ENCODE data around the gene KRTAP2-1. TPM values are rescaled to one million over a fixed set of nuclear protein-coding genes. Genes with fewer than 3 reads are reported as not detected.
"Not testable (repeated sequence)": the region's sequence is repeated elsewhere in the genome, so short reads cannot be mapped to it uniquely, and the experiment has no call there.

The KRTAP2-1 gene
- total RNA-seq, 1 donor from 2014 or later = not detected

DNA sequence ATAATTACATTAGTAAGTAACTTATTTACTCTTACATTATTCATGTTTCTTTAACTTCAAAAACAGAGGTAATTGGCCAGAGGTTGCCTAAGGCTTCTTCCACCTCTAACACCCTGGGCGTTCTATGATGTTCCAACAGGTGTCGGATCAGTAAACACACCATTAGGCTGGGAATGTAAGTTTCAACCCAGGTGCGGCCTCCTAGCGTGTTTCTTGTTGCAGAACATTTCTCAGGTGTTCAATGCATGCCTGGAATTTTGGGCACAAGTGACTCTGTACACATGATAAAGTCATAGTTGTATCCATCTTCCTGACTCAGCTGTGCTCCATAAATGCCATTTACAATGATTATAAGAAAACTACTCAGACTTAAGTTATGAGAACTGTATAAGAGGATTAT is 6.9 kb upstream of the KRTAP2-1 start:
- DNase-seq = no peak
- H3K9me3 Mint-ChIP-seq = peaks cover 11% of the 10 kb centered on the region
- H3K27ac Mint-ChIP-seq = no peak overlapping the region
- no peaks in the 10 kb centered on the region for H3K36me3 Mint-ChIP-seq (ENCODE audit: low read depth)
- CTCF ChIA-PET = no interaction called here
- H3K27me3 Mint-ChIP-seq = peaks cover 34% of the 10 kb centered on the region
- ATAC-seq (ENCODE audit: low read depth) = no peak
- TF ChIP-seq CTCF (IDR thresholded peaks at IDR 0.05) = no peak
- intact Hi-C loops (cut with micrococcal nuclease) = no loop called here
- no peaks in the 10 kb centered on the region for H3K4me1 Mint-ChIP-seq
- POLR2A ChIA-PET = no interaction called here
- H3K4me3 Mint-ChIP-seq = no peak overlapping the region

- Mint-ChIP-seq H3K9me3 (peaks cover 9% of the 10 kb centered on the region), H3K27ac (no peak overlapping the region), H3K4me1 (no peaks in the 10 kb centered on the region), H3K27me3 (peaks cover 30% of the 10 kb centered on the region), H3K4me3 (no peak overlapping the region), H3K36me3 (ENCODE audit: low read depth) (no peaks in the 10 kb centered on the region)
- ATAC-seq (ENCODE audit: low read depth) = no peak
- no peak for DNase-seq
- intact Hi-C loops (cut with micrococcal nuclease) = no loop called here
- ChIA-PET CTCF (no interaction called here), POLR2A (no interaction called here)
- no peak for TF ChIP-seq CTCF (IDR thresholded peaks at IDR 0.05)
These were observed 5.5 kb upstream of the KRTAP2-1 start for GRCh38 chr17:41052566-41052965.

DNA sequence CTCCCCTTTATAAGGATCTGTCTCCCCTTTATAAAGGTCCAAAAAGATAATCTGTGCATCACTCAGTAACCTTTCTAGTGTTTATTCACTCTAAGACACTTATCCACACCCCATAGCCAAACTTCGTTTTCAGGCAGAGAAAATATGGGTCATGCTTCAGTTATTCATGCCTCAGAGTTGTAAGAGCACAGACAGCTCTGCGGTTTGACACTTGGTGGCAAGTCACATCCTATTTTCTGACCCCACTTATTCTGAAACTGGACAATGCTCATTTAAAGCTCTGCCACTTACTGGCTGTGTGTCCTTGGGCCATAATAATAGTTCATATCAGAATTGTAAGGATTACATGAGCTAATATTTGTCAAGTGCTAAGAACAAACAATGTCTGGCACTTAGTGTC is 2.0 kb upstream of the KRTAP2-1 start:
- ChIA-PET CTCF (no interaction called here), POLR2A (no interaction called here)
- no peak for DNase-seq
- no peak for TF ChIP-seq CTCF (IDR thresholded peaks at IDR 0.05)
- no peak overlapping the region for H3K27ac Mint-ChIP-seq
- peaks cover 23% of the 10 kb centered on the region for H3K27me3 Mint-ChIP-seq
- intact Hi-C loops (cut with micrococcal nuclease) = no loop called here
- no peak for ATAC-seq (ENCODE audit: low read depth)
- H3K9me3 Mint-ChIP-seq = peaks cover 4% of the 10 kb centered on the region
- no peaks in the 10 kb centered on the region for H3K36me3 Mint-ChIP-seq (ENCODE audit: low read depth)
- H3K4me1 Mint-ChIP-seq = no peaks in the 10 kb centered on the region
- no peak overlapping the region for H3K4me3 Mint-ChIP-seq

- no peak for TF ChIP-seq CTCF (IDR thresholded peaks at IDR 0.05)
- POLR2A ChIA-PET = no interaction called here
- intact Hi-C loops (cut with micrococcal nuclease) = no loop called here
These were observed 1.3 kb upstream of the KRTAP2-1 start for GRCh38 chr17:41048441-41048840.

GRCh38 chr17:41042953-41043352 is 4.2 kb downstream of the KRTAP2-1 start:
- no peaks in the 10 kb centered on the region for H3K36me3 Mint-ChIP-seq (ENCODE audit: low read depth)
- no peak for TF ChIP-seq CTCF (IDR thresholded peaks at IDR 0.05)
- ChIA-PET CTCF (no interaction called here), POLR2A (no interaction called here)
- H3K27ac Mint-ChIP-seq = no peak overlapping the region
- intact Hi-C loops (cut with micrococcal nuclease) = no loop called here
- DNase-seq (no peak), ATAC-seq (ENCODE audit: low read depth) (no peak)
- peaks cover 14% of the 10 kb centered on the region for H3K9me3 Mint-ChIP-seq
- no peaks in the 10 kb centered on the region for H3K4me1 Mint-ChIP-seq
- no peak overlapping the region for H3K4me3 Mint-ChIP-seq
- peaks cover 21% of the 10 kb centered on the region for H3K27me3 Mint-ChIP-seq

More at GRCh38 chr17:41048441-41048840, 1.3 kb upstream of the KRTAP2-1 start:
- Mint-ChIP-seq H3K4me1 (no peaks in the 10 kb centered on the region), H3K36me3 (ENCODE audit: low read depth) (no peaks in the 10 kb centered on the region), H3K27ac (no peak overlapping the region), H3K27me3 (peaks cover 23% of the 10 kb centered on the region), H3K4me3 (no peak overlapping the region), H3K9me3 (peaks cover 4% of the 10 kb centered on the region)
- DNase-seq = no peak
- CTCF ChIA-PET = no interaction called here
- no peak for ATAC-seq (ENCODE audit: low read depth)

DNA sequence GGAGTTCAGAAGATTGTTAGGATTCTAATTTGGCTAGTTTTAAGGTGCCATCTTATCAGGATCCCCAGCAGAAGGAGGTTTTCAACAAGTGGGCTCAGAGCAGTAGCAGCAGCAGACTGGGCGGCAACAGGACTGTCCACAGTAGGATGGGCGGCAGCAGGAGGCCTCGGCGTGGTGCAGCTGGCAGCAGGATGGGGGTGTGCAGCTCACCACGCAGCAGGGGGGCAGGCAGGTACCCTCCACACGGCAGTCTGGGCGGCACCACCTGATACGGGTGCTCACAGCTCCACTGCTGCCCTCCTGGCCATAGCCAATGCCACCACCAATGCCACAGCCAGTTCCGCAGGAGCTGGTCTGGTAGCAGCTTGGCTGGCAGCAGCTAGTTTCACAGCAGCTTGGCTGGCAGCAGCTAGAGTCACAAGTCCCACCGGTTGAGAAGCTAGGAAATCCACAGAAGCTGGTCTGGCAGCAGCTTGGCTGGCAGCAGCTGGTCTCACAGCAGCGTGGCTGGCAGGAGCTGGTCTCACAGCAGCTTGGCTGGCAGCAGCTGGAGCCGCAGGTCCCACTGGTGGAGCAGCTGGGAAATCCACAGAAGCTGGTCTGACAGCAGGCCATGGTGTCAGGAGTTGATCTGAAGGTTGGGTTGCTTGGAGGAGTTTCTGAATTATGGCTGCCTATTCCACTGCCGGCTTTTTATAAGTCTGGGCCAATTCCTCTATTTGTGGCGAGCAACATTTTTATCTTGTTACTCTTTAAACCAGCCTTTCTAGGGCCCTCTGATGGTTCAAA is 6.1 kb downstream of the KRTAP2-1 start, which contains the start of gene KRTAP1-1:
Gene KRTAP1-1 (minus strand): TSS at position 668 of the 789 bp plus-strand sequence. CDS start 53 bp downstream, at position 615.
- Mint-ChIP-seq H3K27me3 (peaks cover 19% of the 10 kb centered on the region), H3K9me3 (peaks cover 14% of the 10 kb centered on the region)
- H3K4me3 Mint-ChIP-seq; POLR2A ChIA-PET; ATAC-seq (ENCODE audit: low read depth); H3K27ac Mint-ChIP-seq; CTCF ChIA-PET; DNase-seq; H3K4me1 Mint-ChIP-seq; intact Hi-C loops (cut with micrococcal nuclease); H3K36me3 Mint-ChIP-seq (ENCODE audit: low read depth): not testable (repeated sequence)

All from activated B cell treated with CpG ODN at 0.5 μM for 24 hours (primary cell).